OCI-LY1 (cell line): ENCODE measurements around the gene BBOF1.

Source experiments
- H2AFZ ChIP-seq: fragments of 200-600 bp; sonication (generic), shearing (Covaris generic); 2 replicates; pipeline ENCODE4 v1.6.0; 2014; ENCODE audit warnings: antibody characterized with exemption, mild to moderate bottlenecking, low read length
- H3F3A ChIP-seq: fragments of 200-600 bp; sonication (generic), shearing (Covaris generic); 2 replicates; pipeline ENCODE4 v1.6.0; 2014; ENCODE audit warnings: mild to moderate bottlenecking, antibody characterized with exemption, low read length, moderate library complexity; ENCODE audit not compliant: insufficient read depth
- H3K27ac ChIP-seq: fragments of 200-600 bp; sonication (generic); 2 replicates; pipeline ENCODE4 v1.5.1; 2014; ENCODE audit warnings: low read length, mixed run types, mild to moderate bottlenecking, low read depth; ENCODE audit not compliant: poor library complexity, severe bottlenecking
- H3K27me3 ChIP-seq: fragments of 200-600 bp; sonication (generic); 2 replicates; pipeline ENCODE4 v1.6.0; 2014; ENCODE audit warnings: antibody characterized with exemption, mild to moderate bottlenecking, low read length, moderate library complexity; ENCODE audit not compliant: insufficient read depth
- H3K36me3 ChIP-seq: fragments of 200-600 bp; sonication (generic); 2 replicates; pipeline ENCODE4 v1.6.1; 2014; ENCODE audit warnings: mild to moderate bottlenecking, antibody characterized with exemption, low read length, moderate library complexity, mixed read lengths; ENCODE audit not compliant: insufficient read depth
- H3K4me1 ChIP-seq: fragments of 200-600 bp; sonication (generic); 2 replicates; pipeline ENCODE4 v1.5.1; 2014; ENCODE audit warnings: mild to moderate bottlenecking, low read length, moderate library complexity; ENCODE audit not compliant: insufficient read depth, severe bottlenecking
- H3K4me2 ChIP-seq: fragments of 200-600 bp; sonication (generic), shearing (Covaris generic); 2 replicates; pipeline ENCODE4 v1.6.1; 2014; ENCODE audit warnings: low read length
- H3K4me3 ChIP-seq: fragments of 200-600 bp; sonication (generic); 2 replicates; pipeline ENCODE4 v1.5.1; 2014; ENCODE audit warnings: low read length, low read depth, mild to moderate bottlenecking, mixed read lengths; ENCODE audit not compliant: poor library complexity, severe bottlenecking
- H3K79me2 ChIP-seq: fragments of 200-600 bp; shearing (Covaris generic); 2 replicates; pipeline ENCODE4 v1.6.1; 2016; ENCODE audit warnings: mixed run types, low read length, mixed read lengths; ENCODE audit not compliant: insufficient read depth
- H3K9ac ChIP-seq: fragments of 200-600 bp; sonication (generic), shearing (Covaris generic); 2 replicates; pipeline ENCODE4 v1.6.1; 2014; ENCODE audit warnings: mild to moderate bottlenecking, low read length, mixed read lengths
- H3K9me2 ChIP-seq: fragments of 200-600 bp; sonication (generic), shearing (Covaris generic); 2 replicates; pipeline ENCODE4 v1.6.1; 2014; ENCODE audit warnings: low read depth, mild to moderate bottlenecking, low read length, mixed read lengths
- H3K9me3 ChIP-seq: fragments of 200-600 bp; shearing (Covaris generic); 2 replicates; pipeline ENCODE4 v1.6.1; 2014; ENCODE audit warnings: low read length, mixed read lengths
- H4K20me1 ChIP-seq: fragments of 200-600 bp; sonication (generic), shearing (Covaris generic); 2 replicates; pipeline ENCODE4 v1.6.0; 2016; ENCODE audit warnings: mild to moderate bottlenecking, low read length; ENCODE audit not compliant: insufficient read depth
- EZH2 ChIP-seq: fragments of 200-600 bp; sonication (generic), shearing (Covaris generic); IDR thresholded peaks from 2 replicates; pipeline ENCODE4 v1.8.0; 2017; ENCODE audit warnings: borderline replicate concordance, mixed run types, mild to moderate bottlenecking, antibody characterized with exemption, low read length, moderate library complexity, mixed read lengths
- TF ChIP-seq, protein P1 (sequence below): fragments of 200-600 bp; sonication (generic), shearing (Covaris generic); IDR thresholded peaks from 2 replicates; pipeline ENCODE4 v1.5.1; 2017; ENCODE audit warnings: mild to moderate bottlenecking, antibody characterized with exemption, low read length, moderate library complexity, mixed read lengths

BBOF1 gene

GRCh38 chr14:74064883-74065282 lies 45.7 kb downstream of the BBOF1 start:
- Histone ChIP-seq H3K4me3 (no peak overlapping the region), H3K9me3 (no peaks in the 10 kb centered on the region), H3K27me3 (no peaks in the 10 kb centered on the region), H3K36me3 (no peaks in the 10 kb centered on the region), H3K79me2 (no peaks in the 10 kb centered on the region), H3K4me1 (no peaks in the 10 kb centered on the region), H3K9me2 (no peaks in the 10 kb centered on the region), H3K4me2 (no peak overlapping the region), H3K9ac (no peak overlapping the region), H3F3A (no peaks in the 10 kb centered on the region), H2AFZ (no peak overlapping the region), H3K27ac (no peak overlapping the region), H4K20me1 (no peaks in the 10 kb centered on the region)
- TF ChIP-seq EZH2, result no peak
- TF ChIP-seq, protein P1, sequence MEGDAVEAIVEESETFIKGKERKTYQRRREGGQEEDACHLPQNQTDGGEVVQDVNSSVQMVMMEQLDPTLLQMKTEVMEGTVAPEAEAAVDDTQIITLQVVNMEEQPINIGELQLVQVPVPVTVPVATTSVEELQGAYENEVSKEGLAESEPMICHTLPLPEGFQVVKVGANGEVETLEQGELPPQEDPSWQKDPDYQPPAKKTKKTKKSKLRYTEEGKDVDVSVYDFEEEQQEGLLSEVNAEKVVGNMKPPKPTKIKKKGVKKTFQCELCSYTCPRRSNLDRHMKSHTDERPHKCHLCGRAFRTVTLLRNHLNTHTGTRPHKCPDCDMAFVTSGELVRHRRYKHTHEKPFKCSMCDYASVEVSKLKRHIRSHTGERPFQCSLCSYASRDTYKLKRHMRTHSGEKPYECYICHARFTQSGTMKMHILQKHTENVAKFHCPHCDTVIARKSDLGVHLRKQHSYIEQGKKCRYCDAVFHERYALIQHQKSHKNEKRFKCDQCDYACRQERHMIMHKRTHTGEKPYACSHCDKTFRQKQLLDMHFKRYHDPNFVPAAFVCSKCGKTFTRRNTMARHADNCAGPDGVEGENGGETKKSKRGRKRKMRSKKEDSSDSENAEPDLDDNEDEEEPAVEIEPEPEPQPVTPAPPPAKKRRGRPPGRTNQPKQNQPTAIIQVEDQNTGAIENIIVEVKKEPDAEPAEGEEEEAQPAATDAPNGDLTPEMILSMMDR, result no peak

GRCh38 chr14:74065746-74066575 lies 46.8 kb downstream of the BBOF1 start:
- H3K4me2 ChIP-seq, result no peak overlapping the region
- no peaks in the 10 kb centered on the region for H3F3A ChIP-seq
- no peaks in the 10 kb centered on the region for H3K9me3 ChIP-seq
- H4K20me1 ChIP-seq, result no peaks in the 10 kb centered on the region
- no peak overlapping the region for H3K4me3 ChIP-seq
- no peaks in the 10 kb centered on the region for H3K36me3 ChIP-seq
- no peak for TF ChIP-seq EZH2
- TF ChIP-seq, protein P1, result no peak
- no peak overlapping the region for H3K9ac ChIP-seq
- H3K27ac ChIP-seq, result no peak overlapping the region
- H3K27me3 ChIP-seq, result no peaks in the 10 kb centered on the region
- H3K79me2 ChIP-seq, result no peaks in the 10 kb centered on the region
- H3K9me2 ChIP-seq, result no peaks in the 10 kb centered on the region
- H2AFZ ChIP-seq, result no peak overlapping the region
- no peaks in the 10 kb centered on the region for H3K4me1 ChIP-seq

DNA sequence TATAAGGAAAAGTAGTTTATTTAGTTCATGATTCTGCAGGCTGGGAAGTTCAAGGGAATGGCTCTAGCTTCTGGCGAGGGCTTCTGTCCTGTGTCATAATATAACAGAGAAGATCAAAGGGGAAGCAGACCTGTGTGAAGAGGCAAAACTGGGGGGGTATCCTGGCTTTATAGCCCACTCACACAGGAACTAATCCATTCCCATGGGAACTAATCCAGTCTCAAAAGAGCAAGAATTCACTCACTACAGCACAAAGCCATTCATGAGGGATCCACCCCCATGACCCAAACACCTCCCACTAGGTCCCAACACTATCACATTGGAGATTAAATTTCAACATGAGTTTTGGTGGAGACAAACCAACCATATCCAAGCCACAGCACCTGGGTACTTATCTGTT lies 58.3 kb downstream of the BBOF1 start:
- no peaks in the 10 kb centered on the region for H3K79me2 ChIP-seq
- H3K9me3 ChIP-seq, result no peaks in the 10 kb centered on the region
- H3K9ac ChIP-seq, result no peak overlapping the region
- TF ChIP-seq, protein P1, result no peak
- TF ChIP-seq EZH2, result no peak
- no peak overlapping the region for H3K27ac ChIP-seq
- H3K4me1 ChIP-seq, result no peaks in the 10 kb centered on the region
- H3K36me3 ChIP-seq, result no peaks in the 10 kb centered on the region
- no peaks in the 10 kb centered on the region for H4K20me1 ChIP-seq
- H3K4me3 ChIP-seq, result no peak overlapping the region
- H3K9me2 ChIP-seq, result no peaks in the 10 kb centered on the region
- H3K4me2 ChIP-seq, result no peak overlapping the region
- H3K27me3 ChIP-seq, result no peaks in the 10 kb centered on the region
- H2AFZ ChIP-seq, result no peak overlapping the region
- no peaks in the 10 kb centered on the region for H3F3A ChIP-seq
